ENCODE measurements around the gene SDHAF4. TPM values are rescaled to one million over a fixed set of nuclear protein-coding genes. Genes with fewer than 3 reads are reported as not detected.

The SDHAF4 gene
- total RNA-seq, 1 donor from 2014 or later: 98.2 TPM

DNA sequence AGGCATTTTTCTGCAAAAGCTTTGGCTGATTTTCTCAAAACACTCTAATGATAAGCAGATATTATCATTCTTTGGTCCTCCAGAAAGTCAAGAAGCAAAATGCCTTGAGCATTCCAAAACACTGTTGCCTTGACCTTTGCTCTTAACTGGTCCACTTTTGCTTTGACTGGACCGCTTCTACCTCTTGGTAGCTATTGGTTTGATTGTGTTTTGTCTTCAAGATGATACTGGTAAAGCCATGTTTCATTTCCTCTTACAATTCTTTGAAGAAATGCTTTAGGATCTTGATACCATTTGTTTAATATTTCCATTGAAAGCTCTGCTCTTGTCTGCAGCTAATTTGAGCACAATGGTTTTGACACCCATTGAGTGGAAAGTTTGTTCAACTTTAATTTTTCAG, 35.6 kb upstream of the SDHAF4 start:
- DNase-seq (ENCODE audit: low spot score): no peak
- Mint-ChIP-seq H3K27ac (no peak overlapping the region), H3K9me3 (no peaks in the 10 kb centered on the region), H3K4me1 (peaks cover 3% of the 10 kb centered on the region), H3K27me3 (ENCODE audit: insufficient read depth, low read depth) (no peaks in the 10 kb centered on the region), H3K36me3 (peaks cover 11% of the 10 kb centered on the region), H3K4me3 (no peak overlapping the region)
- no peak overlapping the region for H2AFZ ChIP-seq (replicated peaks)
- no peaks in the 10 kb centered on the region for H3K9me3 ChIP-seq (ENCODE audit: low read depth)
- no peak overlapping the region for H3K9ac ChIP-seq
- no peak overlapping the region for H3K4me3 ChIP-seq
- peaks cover 7% of the 10 kb centered on the region for H3K4me1 ChIP-seq
- H3K27ac ChIP-seq: no peak overlapping the region
- no peak overlapping the region for H3K4me2 ChIP-seq
- H4K20me1 ChIP-seq (ENCODE audit: low read depth): no peaks in the 10 kb centered on the region
- no peaks in the 10 kb centered on the region for H3K27me3 ChIP-seq
- peaks cover 6% of the 10 kb centered on the region for H3K36me3 ChIP-seq
- H3F3A ChIP-seq (ENCODE audit: low read depth): no peaks in the 10 kb centered on the region
- H3K79me2 ChIP-seq (ENCODE audit: low read depth): no peaks in the 10 kb centered on the region
- no peak for TF ChIP-seq EZH2phosphoT487 (IDR thresholded peaks at IDR 0.05)
- TF ChIP-seq EZH2 (IDR thresholded peaks at IDR 0.05): no peak

DNA sequence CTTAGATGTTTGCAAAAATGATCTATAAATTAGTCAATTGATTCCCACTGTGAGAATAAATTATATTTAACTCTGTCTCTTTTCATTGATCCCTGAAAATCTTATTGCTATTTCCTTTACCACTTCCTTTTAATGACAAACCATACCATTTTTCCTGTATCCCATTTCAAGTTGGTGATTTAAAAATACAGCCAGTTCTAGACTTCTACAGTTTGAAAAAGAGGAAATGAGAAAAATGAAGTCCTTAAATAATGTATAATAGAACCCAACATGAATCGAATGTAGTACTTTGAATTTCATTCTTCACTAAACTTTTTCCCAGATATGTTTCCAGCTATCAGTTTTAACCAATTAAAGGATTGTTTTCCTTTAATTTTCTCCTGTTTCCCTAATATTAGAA, 29.5 kb upstream of the SDHAF4 start:
- Mint-ChIP-seq H3K9me3 (no peaks in the 10 kb centered on the region), H3K36me3 (peaks cover 16% of the 10 kb centered on the region), H3K4me3 (no peak overlapping the region), H3K27ac (no peak overlapping the region), H3K27me3 (ENCODE audit: insufficient read depth, low read depth) (no peaks in the 10 kb centered on the region), H3K4me1 (no peaks in the 10 kb centered on the region)
- H3K9ac ChIP-seq: no peak overlapping the region
- no peaks in the 10 kb centered on the region for H3K4me1 ChIP-seq
- H4K20me1 ChIP-seq (ENCODE audit: low read depth): no peaks in the 10 kb centered on the region
- H2AFZ ChIP-seq (replicated peaks): no peak overlapping the region
- H3K36me3 ChIP-seq: peaks cover 16% of the 10 kb centered on the region
- H3K79me2 ChIP-seq (ENCODE audit: low read depth): no peaks in the 10 kb centered on the region
- no peak overlapping the region for H3K27ac ChIP-seq
- no peak overlapping the region for H3K4me3 ChIP-seq
- no peak overlapping the region for H3K4me2 ChIP-seq
- no peaks in the 10 kb centered on the region for H3K27me3 ChIP-seq
- H3F3A ChIP-seq (ENCODE audit: low read depth): no peaks in the 10 kb centered on the region
- DNase-seq (ENCODE audit: low spot score): no peak
- no peak for TF ChIP-seq EZH2 (IDR thresholded peaks at IDR 0.05)
- TF ChIP-seq, protein P1, sequence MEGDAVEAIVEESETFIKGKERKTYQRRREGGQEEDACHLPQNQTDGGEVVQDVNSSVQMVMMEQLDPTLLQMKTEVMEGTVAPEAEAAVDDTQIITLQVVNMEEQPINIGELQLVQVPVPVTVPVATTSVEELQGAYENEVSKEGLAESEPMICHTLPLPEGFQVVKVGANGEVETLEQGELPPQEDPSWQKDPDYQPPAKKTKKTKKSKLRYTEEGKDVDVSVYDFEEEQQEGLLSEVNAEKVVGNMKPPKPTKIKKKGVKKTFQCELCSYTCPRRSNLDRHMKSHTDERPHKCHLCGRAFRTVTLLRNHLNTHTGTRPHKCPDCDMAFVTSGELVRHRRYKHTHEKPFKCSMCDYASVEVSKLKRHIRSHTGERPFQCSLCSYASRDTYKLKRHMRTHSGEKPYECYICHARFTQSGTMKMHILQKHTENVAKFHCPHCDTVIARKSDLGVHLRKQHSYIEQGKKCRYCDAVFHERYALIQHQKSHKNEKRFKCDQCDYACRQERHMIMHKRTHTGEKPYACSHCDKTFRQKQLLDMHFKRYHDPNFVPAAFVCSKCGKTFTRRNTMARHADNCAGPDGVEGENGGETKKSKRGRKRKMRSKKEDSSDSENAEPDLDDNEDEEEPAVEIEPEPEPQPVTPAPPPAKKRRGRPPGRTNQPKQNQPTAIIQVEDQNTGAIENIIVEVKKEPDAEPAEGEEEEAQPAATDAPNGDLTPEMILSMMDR (IDR thresholded peaks at IDR 0.05): no peak
- TF ChIP-seq EZH2phosphoT487 (IDR thresholded peaks at IDR 0.05): no peak
- H3K9me3 ChIP-seq (ENCODE audit: low read depth): no peaks in the 10 kb centered on the region

DNA sequence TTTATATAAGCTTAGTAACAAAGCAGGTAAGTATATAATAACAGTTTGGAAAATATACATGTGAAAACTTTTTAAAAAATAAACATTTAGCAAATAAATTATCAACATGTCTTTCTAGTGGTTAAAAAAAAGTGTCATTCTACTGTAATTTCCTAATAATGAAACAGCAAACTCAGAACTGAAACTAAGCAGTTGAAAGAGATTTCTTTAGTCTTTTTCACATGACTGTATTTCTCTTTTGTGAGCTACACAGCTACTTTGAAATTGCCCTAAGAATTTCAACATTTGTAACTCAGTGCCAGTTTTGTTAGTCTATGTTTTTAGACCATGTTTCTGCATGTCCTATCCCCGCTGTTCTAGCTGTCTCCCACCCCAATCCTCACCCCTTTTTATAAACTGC, 28.4 kb upstream of the SDHAF4 start:
- H3K4me1 Mint-ChIP-seq: no peaks in the 10 kb centered on the region
- Histone ChIP-seq H3K27me3 (no peaks in the 10 kb centered on the region), H3K4me3 (no peak overlapping the region), H3F3A (ENCODE audit: low read depth) (no peaks in the 10 kb centered on the region), H3K4me2 (no peak overlapping the region), H3K36me3 (peaks cover 16% of the 10 kb centered on the region), H3K79me2 (ENCODE audit: low read depth) (no peaks in the 10 kb centered on the region), H3K9me3 (ENCODE audit: low read depth) (no peaks in the 10 kb centered on the region), H3K4me1 (no peaks in the 10 kb centered on the region), H4K20me1 (ENCODE audit: low read depth) (no peaks in the 10 kb centered on the region), H3K9ac (no peak overlapping the region), H3K27ac (no peak overlapping the region), H2AFZ (replicated peaks) (no peak overlapping the region)
- no peak overlapping the region for H3K27ac Mint-ChIP-seq
- no peak for DNase-seq (ENCODE audit: low spot score)
- H3K27me3 Mint-ChIP-seq (ENCODE audit: insufficient read depth, low read depth): no peaks in the 10 kb centered on the region
- peaks cover 14% of the 10 kb centered on the region for H3K36me3 Mint-ChIP-seq
- no peaks in the 10 kb centered on the region for H3K9me3 Mint-ChIP-seq
- no peak for TF ChIP-seq EZH2phosphoT487 (IDR thresholded peaks at IDR 0.05)
- TF ChIP-seq, protein P1 (IDR thresholded peaks at IDR 0.05): no peak
- TF ChIP-seq EZH2 (IDR thresholded peaks at IDR 0.05): no peak
- H3K4me3 Mint-ChIP-seq: no peak overlapping the region

DNA sequence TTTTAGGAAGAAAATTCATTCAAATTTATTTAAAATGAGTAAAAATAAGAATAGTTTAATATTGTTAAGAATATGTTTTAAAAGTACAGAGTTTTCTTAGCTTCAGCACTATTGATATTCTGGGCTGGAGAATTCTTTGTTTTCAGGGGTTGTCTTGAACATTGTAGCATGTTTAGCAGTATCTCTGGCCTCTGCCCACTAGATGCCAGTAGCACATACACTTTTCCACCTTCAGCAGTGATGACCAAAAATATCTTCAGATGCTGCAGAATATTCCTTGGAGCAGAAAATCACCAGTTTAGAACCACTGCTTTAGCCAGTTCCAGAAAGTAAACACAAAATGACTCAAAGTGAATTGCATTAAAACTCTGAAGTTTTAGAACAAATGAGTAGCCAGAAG, 19.4 kb upstream of the SDHAF4 start:
- H3K27me3 ChIP-seq: no peaks in the 10 kb centered on the region
- TF ChIP-seq, protein P1 (IDR thresholded peaks at IDR 0.05): peak; percentile 59
- no peak for TF ChIP-seq EZH2 (IDR thresholded peaks at IDR 0.05)
- no peak for TF ChIP-seq EZH2phosphoT487 (IDR thresholded peaks at IDR 0.05)
- no peaks in the 10 kb centered on the region for H3K9me3 Mint-ChIP-seq
- no peaks in the 10 kb centered on the region for H3K79me2 ChIP-seq (ENCODE audit: low read depth)
- H3K27ac Mint-ChIP-seq: no peak overlapping the region
- peaks cover 11% of the 10 kb centered on the region for H3K36me3 Mint-ChIP-seq
- H3K27me3 Mint-ChIP-seq (ENCODE audit: insufficient read depth, low read depth): no peaks in the 10 kb centered on the region
- H3K9me3 ChIP-seq (ENCODE audit: low read depth): no peaks in the 10 kb centered on the region
- H3K9ac ChIP-seq: no peak overlapping the region
- no peaks in the 10 kb centered on the region for H3K36me3 ChIP-seq
- H3K4me3 Mint-ChIP-seq: no peak overlapping the region
- H3K4me2 ChIP-seq: no peak overlapping the region
- H3K4me1 Mint-ChIP-seq: peaks cover 7% of the 10 kb centered on the region
- peak; percentile 42 for DNase-seq (ENCODE audit: low spot score)
- no peaks in the 10 kb centered on the region for H3F3A ChIP-seq (ENCODE audit: low read depth)
- H2AFZ ChIP-seq (replicated peaks): no peak overlapping the region
- no peak overlapping the region for H3K4me3 ChIP-seq
- no peaks in the 10 kb centered on the region for H4K20me1 ChIP-seq (ENCODE audit: low read depth)
- peaks cover 20% of the 10 kb centered on the region for H3K4me1 ChIP-seq
- no peak overlapping the region for H3K27ac ChIP-seq

Measured in neural progenitor cell (in vitro differentiated cells).